ENCODE measurements around the gene ARL9. TPM values are rescaled to one million over a fixed set of nuclear protein-coding genes. Genes with fewer than 3 reads are reported as not detected.

Gene ARL9
- total and polyA plus RNA-seq, 9 of the 15 experiments (the other 6 are each of a cell fraction or from before 2014, with no cell fraction given), result 0.10 to 0.15 (median 0.11) TPM; not detected in 6

GRCh38 chr4:56530269-56531148, 24.9 kb downstream of the ARL9 start (continued):
- TF ChIP-seq HDAC8 (tag; IDR thresholded peaks at IDR 0.05) (no peak), TAF15 (IDR thresholded peaks at IDR 0.05; ENCODE audit: low read depth, low read length) (no peak), ZNF780A (CRISPR knock-in tag; IDR thresholded peaks at IDR 0.05) (no peak), SNAPC5 (CRISPR knock-in tag; IDR thresholded peaks at IDR 0.05) (no peak), PHB2 (IDR thresholded peaks at IDR 0.05; ENCODE audit: low read depth) (no peak), ARHGAP35 (IDR thresholded peaks at IDR 0.05; ENCODE audit: partially characterized antibody) (no peak), ZNF449 (CRISPR knock-in tag; IDR thresholded peaks at IDR 0.05) (no peak), WHSC1 (IDR thresholded peaks at IDR 0.05; ENCODE audit: low read length) (no peak), XRCC3 (IDR thresholded peaks at IDR 0.05) (no peak), ZBTB40 (IDR thresholded peaks at IDR 0.05) (no peak), ZBTB40 (CRISPR knock-in tag; IDR thresholded peaks at IDR 0.05) (no peak), ZNF592 (IDR thresholded peaks at IDR 0.05) (0 out of 2 replicates have a peak, but pooled peaks have one; percentile 13)

All from K562 (cell line).